HTERT RPE-1 (cell line): Measurements from ENCODE around the gene ARHGAP25.

Experiments used
- in situ Hi-C: fragments of 300-500 bp; cut with MboI; formaldehyde crosslinking; loops from 4 replicates; pipeline ENCODE4 v1.14.3; 2020; ENCODE audit warnings: low sequenced_read_pairs

Gene ARHGAP25

GRCh38 chr2:68825866-68826265 is 91.3 kb downstream of the ARHGAP25 start:
- in situ Hi-C loops = no loop called here

- in situ Hi-C loops = no loop called here
Observed at GRCh38 chr2:68827666-68828065, 93.1 kb downstream of the ARHGAP25 start.

- in situ Hi-C loops = no loop called here
Observed at GRCh38 chr2:68828887-68829708, 94.5 kb downstream of the ARHGAP25 start.

DNA sequence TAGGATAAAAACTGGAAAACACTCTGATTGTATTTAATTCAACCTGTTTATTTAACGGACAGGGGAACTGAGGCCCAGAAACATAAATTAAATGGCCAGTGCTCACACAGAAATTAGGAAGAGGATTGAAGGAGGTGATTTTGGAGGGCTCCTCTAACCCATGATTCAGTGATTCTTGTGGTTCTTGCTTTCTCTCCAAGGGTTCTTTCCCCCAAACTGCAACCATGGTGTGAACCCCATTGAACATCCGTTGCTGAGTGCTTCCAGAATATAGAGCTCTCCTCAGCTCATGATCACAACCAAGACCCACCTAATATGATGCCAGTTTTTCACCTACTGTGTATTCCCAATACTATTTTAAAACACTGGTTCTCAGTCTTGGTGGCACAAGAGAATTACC is 95.1 kb downstream of the ARHGAP25 start:
- in situ Hi-C loops = no loop called here

GRCh38 chr2:68831686-68832232 is 97.1 kb downstream of the ARHGAP25 start:
- in situ Hi-C loops = no loop called here

DNA sequence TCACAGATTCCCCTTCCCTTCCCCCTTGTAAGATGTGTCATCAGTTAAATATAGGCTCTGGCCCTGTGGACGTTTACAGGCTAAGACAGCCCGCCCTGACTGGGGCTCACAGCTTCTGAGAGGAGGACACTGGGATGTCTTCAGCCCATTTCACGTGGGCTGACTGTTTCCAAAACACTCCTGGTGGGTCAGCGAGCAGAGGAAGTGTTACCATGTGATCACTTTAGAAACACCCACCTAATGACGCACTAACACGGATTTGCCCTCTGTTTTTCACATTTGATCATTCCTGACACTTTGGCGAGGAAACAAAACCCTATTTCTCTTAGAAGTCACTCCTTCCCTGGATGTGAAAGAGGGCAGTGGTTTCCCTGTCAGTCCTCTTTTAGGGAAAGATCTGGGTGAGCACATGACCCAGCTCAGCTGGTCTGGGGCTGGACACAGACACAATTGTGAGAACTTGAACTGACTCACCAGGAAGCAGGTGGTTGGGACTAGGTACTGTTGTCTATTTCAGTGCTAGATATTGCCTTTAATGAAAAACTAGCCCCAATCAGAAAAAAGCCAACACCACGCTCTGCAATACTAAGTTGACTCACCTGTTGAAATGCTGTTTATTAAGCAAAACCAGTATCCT is 97.7 kb downstream of the ARHGAP25 start:
- in situ Hi-C loops = no loop called here

DNA sequence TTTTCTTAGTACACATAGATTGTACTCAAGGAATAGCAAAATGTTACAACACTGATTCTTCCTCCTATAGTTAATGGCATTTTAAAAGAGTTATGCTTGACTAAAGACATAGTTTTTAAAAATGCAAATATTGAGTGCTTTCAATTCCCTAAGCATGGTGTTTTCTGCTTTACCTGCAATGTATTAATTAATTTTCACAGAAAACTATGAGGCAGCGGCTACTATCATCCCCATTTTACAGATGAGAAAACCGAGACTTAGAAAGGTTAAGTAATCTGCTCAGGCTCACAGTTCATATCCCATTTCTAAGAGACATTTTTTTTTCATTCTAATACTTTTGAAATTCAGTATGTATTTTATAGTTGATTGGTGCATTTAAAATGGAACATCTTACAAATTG is 98.6 kb downstream of the ARHGAP25 start:
- in situ Hi-C loops = no loop called here

GRCh38 chr2:68834737-68835376 is 100.2 kb downstream of the ARHGAP25 start:
- in situ Hi-C loops = no loop called here

- in situ Hi-C loops = no loop called here
Observed at GRCh38 chr2:68835621-68836020, 101.0 kb downstream of the ARHGAP25 start.

DNA sequence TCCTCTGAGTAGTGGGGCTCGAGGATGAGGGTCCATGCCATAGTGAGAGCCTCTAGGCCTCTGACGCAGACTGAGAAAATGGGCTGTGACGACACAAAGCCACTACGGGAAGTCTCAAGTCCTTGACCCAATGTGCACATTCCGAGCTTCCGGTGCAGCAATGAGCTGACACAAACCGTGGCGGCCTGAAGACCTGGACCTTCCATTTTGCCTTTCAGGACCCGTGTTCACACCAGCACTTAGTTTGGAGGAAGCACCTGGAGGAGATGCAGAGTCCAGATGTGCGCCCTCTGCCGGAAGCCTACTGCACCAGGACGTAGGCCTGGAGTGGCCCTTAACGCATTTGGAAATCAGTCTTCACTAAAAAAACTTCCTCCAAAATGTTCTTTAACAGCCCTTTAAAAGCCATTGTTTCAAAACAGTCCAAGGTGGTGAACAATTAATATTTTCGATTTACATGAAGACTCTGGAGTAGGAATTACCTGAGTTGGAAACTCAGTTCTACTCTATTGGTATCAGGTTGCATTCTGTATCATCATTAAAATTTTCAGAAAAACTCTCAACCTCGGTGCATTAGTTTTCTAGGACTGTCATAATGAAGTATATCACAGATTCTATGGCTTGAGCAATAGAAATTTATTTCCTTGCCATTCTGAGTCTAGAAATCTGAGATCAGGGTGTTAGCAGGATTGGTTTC is 102.7 kb downstream of the ARHGAP25 start:
- in situ Hi-C loops = no loop called here

- in situ Hi-C loops = no loop called here
Observed at GRCh38 chr2:68837861-68838341, 103.3 kb downstream of the ARHGAP25 start.

DNA sequence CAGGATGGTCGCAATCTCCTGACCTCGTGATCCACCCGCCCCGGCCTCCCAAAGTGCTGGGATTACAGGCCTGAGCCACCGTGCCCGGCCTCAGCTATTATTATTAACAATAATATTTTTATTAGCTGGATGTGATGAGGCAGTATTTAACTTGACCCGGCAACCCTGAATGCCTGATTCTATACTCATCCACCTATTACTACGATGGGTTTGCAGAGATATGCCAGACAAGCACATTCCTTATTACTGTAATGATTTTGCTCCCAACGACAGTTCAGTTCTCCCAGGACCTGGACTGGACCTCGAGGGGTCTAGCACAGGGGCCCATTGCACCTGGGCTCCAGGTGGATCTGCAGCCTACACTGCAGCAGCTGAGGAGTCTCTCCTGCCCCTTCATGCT is 104.0 kb downstream of the ARHGAP25 start:
- in situ Hi-C loops = no loop called here

- in situ Hi-C loops = no loop called here
Observed at GRCh38 chr2:68839260-68839833, 104.7 kb downstream of the ARHGAP25 start.

GRCh38 chr2:68845043-68845442 is 110.4 kb downstream of the ARHGAP25 start:
- in situ Hi-C loops = no loop called here

DNA sequence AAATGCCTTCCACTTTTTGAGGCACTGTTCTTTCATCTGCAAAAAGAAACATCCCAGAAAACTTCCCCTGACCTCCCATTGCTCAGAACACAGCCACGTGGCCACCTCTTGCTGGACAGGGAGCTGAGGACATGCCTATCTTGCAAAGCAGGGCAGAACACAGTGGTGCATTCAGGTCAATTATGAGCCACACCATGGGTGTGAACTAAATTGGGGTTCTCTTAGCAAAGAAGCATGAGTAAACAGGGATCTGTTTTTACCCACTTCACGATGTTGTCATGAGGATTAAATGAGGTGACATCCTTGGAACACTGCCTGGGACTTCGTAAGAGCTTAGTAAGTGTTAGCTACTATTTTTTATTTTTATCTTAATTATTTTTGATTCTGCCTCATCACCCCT is 111.5 kb downstream of the ARHGAP25 start:
- in situ Hi-C loops = no loop called here

- in situ Hi-C loops = no loop called here
Observed at GRCh38 chr2:68847751-68848150, 113.1 kb downstream of the ARHGAP25 start.

DNA sequence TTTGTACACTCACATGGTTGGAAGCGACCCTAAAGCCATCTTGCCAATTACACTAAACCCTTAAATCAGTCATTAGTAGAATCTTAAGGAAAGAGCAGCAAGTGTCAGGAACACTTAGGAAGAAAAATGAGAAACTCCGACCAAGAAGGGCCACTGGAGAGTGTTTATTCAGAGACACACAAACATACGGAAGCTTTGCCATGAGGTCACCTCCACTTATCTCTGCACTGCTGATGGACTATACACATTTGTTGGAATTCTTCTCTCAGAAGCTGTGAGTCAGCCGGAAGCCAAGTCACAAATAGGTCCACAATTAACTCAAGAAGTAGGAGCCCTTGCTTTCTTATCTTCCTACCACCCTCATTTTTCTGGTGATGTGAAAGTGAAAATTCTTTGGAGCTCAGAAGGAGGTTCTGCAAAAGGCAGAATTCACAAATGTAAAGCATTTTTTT is 115.0 kb downstream of the ARHGAP25 start:
- in situ Hi-C loops = no loop called here

GRCh38 chr2:68850524-68850923 is 115.9 kb downstream of the ARHGAP25 start:
- in situ Hi-C loops = no loop called here

DNA sequence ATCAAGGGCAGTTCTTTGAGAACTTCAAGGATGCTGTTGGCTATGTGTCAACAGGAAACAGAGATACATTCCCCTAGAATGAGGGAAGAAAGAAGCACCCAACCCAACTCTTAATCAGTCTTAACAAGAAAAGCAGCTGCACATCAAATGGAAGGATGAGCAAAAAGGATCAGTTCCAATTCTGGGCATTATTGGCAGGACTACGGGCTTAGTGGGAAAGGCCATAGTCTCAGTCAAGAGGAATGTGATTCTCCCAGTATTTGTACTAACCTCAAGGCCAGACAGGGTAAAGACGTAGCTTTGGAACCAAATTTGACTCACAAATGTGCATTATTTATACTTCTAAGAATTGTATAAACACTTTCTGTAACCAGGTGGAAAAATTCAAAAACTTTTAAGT is 118.4 kb downstream of the ARHGAP25 start:
- in situ Hi-C loops = no loop called here

DNA sequence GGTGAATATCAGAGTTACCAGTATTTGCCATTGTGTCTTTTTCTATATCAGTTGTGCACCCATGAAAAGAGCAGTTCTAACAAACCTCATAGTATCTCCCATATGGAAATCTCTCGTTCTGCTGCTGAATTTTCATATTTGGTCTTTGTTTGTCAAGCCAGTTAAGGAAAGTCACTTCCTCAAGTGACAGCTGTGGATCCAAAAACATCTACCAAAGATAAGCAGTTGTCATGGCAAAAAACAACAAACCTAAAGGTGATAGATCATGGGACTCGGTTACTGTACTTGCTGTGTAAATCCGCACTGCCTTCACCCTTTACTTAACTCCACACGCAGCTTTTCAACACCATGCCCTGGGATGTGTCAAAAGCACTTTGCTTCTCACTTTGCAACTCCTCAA is 119.3 kb downstream of the ARHGAP25 start:
- in situ Hi-C loops = no loop called here

DNA sequence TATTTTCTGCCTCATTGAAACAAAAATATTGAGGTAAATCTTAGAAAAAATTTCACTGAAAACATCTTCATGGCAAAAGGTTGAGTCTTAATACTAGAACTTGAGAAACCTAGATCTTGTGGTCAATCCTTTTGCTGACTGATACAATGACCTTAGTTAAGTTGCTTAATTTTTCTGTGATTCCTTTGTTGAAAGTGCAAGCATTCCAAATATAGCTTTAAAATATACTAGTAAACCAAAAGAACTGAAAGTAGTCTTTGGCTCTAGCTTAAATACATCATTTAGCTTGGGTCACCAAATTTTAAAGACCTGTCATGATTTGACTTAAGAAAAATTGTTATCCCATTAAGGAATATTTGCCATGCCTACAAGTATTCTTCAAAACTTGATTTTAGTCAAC is 119.9 kb downstream of the ARHGAP25 start:
- in situ Hi-C loops = no loop called here
